Measurements from ENCODE around the gene PRCC. TPM values are rescaled to one million over a fixed set of nuclear protein-coding genes. Genes with fewer than 3 reads are reported as not detected.

Gene PRCC
- polyA plus RNA-seq, 1 donor (not counting 4 experiments of a cell fraction or from before 2014, with no cell fraction given), result 40.4 TPM

GRCh38 chr1:156746406-156746727 is 21.0 kb upstream of the PRCC start:
- Histone ChIP-seq H3K4me1 (ENCODE audit: control insufficient read depth, extremely low read depth, insufficient read depth, low read length) (peaks cover 44% of the 10 kb centered on the region), H3K27ac (ENCODE audit: control insufficient read depth, insufficient read depth, low read length) (peak overlapping the region; percentile 98), H3K27me3 (ENCODE audit: control insufficient read depth, extremely low read depth, insufficient read depth, low read length) (no peaks in the 10 kb centered on the region), H3K4me3 (ENCODE audit: control insufficient read depth in 2 of 3, extremely low read depth in 1 of 3, insufficient read depth in 2 of 3, low read depth in 1 of 3, low read length in 3 of 3) (peak overlapping the region; percentile 41 to 61 (median 47)), H3K36me3 (ENCODE audit: control insufficient read depth in 2 of 2, extremely low read depth in 1 of 2, insufficient read depth in 2 of 2, low read length in 2 of 2) (peaks cover 28% of the 10 kb centered on the region in 2 experiments), H3K9me1 (ENCODE audit: control insufficient read depth, extremely low read depth, insufficient read depth, low read length) (no peaks in the 10 kb centered on the region), H2AFZ (ENCODE audit: control insufficient read depth, low read length) (no peak overlapping the region), H3K4me2 (ENCODE audit: control insufficient read depth, extremely low read depth, insufficient read depth, low read depth, low read length) (peak overlapping the region; percentile 89), H3K79me2 (ENCODE audit: control insufficient read depth, insufficient read depth, low read length) (peaks cover 71% of the 10 kb centered on the region), H3K9ac (ENCODE audit: control insufficient read depth, extremely low read depth, insufficient read depth, low read length) (peak overlapping the region; percentile 100), H4K20me1 (ENCODE audit: control insufficient read depth, extremely low read depth, insufficient read depth, low read length) (no peaks in the 10 kb centered on the region), H3K9me3 (ENCODE audit: control insufficient read depth, low read depth, low read length) (no peaks in the 10 kb centered on the region)
- TF ChIP-seq CTCF (optimal IDR thresholded peaks at IDR 0.05 in 1 of 3, IDR thresholded peaks at IDR 0.05 in 1 of 3, conservative IDR thresholded peaks at IDR 0.05 in 1 of 3; ENCODE audit: extremely low read depth in 1 of 3, insufficient read depth in 2 of 3, low read length in 3 of 3), result no peak
- TF ChIP-seq EZH2 (IDR thresholded peaks at IDR 0.05; ENCODE audit: low read length), result no peak
- no peak for DNase-seq (ENCODE audit: low read depth, low spot score)
- dilution Hi-C loops (cut with MboI; ENCODE audit: extremely low pct_ligation_motif_present, low sequenced_read_pairs), result no loop called here
- no peak for FAIRE-seq

GRCh38 chr1:156746728-156747631 is 20.4 kb upstream of the PRCC start:
- peak; percentile 87 for DNase-seq (ENCODE audit: low read depth, low spot score)
- Histone ChIP-seq H3K27me3 (ENCODE audit: control insufficient read depth, extremely low read depth, insufficient read depth, low read length) (no peaks in the 10 kb centered on the region), H3K9me1 (ENCODE audit: control insufficient read depth, extremely low read depth, insufficient read depth, low read length) (no peaks in the 10 kb centered on the region), H3K4me1 (ENCODE audit: control insufficient read depth, extremely low read depth, insufficient read depth, low read length) (peaks cover 38% of the 10 kb centered on the region), H2AFZ (ENCODE audit: control insufficient read depth, low read length) (no peak overlapping the region), H4K20me1 (ENCODE audit: control insufficient read depth, extremely low read depth, insufficient read depth, low read length) (no peaks in the 10 kb centered on the region), H3K9ac (ENCODE audit: control insufficient read depth, extremely low read depth, insufficient read depth, low read length) (peak overlapping the region; percentile 100), H3K9me3 (ENCODE audit: control insufficient read depth, low read depth, low read length) (no peaks in the 10 kb centered on the region), H3K4me2 (ENCODE audit: control insufficient read depth, extremely low read depth, insufficient read depth, low read depth, low read length) (peak overlapping the region; percentile 100), H3K4me3 (ENCODE audit: control insufficient read depth in 2 of 3, extremely low read depth in 1 of 3, insufficient read depth in 2 of 3, low read depth in 1 of 3, low read length in 3 of 3) (peak overlapping the region; percentile 54 to 97 (median 88)), H3K36me3 (ENCODE audit: control insufficient read depth in 2 of 2, extremely low read depth in 1 of 2, insufficient read depth in 2 of 2, low read length in 2 of 2) (peaks cover 25 to 28% of the 10 kb centered on the region in 2 experiments), H3K27ac (ENCODE audit: control insufficient read depth, insufficient read depth, low read length) (peak overlapping the region; percentile 98), H3K79me2 (ENCODE audit: control insufficient read depth, insufficient read depth, low read length) (peaks cover 71% of the 10 kb centered on the region)
- no peak for FAIRE-seq
- dilution Hi-C loops (cut with MboI; ENCODE audit: extremely low pct_ligation_motif_present, low sequenced_read_pairs), result no loop called here
- no peak for TF ChIP-seq EZH2 (IDR thresholded peaks at IDR 0.05; ENCODE audit: low read length)
- peak in 2 of 3 experiments; percentile 22 to 51 for TF ChIP-seq CTCF (optimal IDR thresholded peaks at IDR 0.05 in 1 of 3, IDR thresholded peaks at IDR 0.05 in 1 of 3, conservative IDR thresholded peaks at IDR 0.05 in 1 of 3; ENCODE audit: extremely low read depth in 1 of 3, insufficient read depth in 2 of 3, low read length in 3 of 3)

All from keratinocyte (primary cell).